ENCODE results near the gene STPG2.

The STPG2 gene

GRCh38 chr4:98092833-98093439, 50.3 kb downstream of the STPG2 start:
- DNase-seq: no peak

DNA sequence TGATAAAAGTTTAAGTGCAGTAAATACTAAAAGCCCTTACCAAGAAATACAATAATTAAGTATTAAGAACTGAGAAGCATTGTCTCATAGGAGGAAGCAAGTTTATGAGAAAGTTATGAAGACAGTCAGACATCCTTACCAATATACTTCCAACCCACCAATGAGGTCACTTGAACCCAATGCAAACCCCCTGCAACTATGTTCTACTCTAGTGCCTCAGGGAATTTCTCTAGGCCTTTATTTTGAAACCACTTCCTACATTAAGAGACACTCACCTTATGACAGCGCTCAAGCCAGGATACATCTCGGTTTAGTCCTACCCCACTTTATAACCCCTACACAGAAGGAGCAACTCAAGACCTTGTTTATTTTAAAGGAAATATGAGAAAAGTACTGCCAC, 61.3 kb downstream of the STPG2 start:
- DNase-seq: no peak

- no peak for DNase-seq
Observed at GRCh38 chr4:98068495-98068894, 74.8 kb downstream of the STPG2 start.

DNA sequence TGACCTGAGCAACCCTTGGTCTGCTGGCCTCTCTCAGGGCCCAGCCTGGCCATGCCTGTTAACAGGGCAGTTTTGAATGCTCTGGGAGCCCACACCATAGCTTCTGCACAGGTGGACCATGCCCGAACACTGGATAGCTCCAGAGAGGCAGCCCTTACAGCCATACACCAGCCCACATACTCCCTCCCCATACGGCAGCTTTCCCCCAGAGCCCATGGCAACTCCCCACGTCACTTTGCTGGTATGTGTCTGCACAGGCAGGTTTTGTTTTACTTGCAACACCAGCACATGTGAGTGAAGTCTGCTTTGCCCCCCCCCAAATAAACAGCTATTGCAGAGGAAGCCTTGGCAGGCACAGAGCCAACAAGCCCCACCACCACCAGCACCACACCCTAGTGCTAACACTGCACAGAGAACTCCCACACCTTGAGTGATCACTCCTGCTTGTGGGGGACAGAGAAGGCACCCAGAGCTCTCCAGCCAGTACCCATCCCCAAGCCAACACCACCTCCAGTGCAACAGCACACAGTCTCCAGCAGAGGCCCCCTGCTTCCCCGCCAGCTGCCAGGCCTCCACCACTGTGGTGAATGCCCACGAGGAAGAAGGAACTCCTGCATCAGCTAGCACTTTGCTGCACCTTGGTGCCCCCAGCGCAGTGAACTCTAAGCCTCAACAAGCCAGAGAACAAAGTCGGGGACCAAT, 87.3 kb downstream of the STPG2 start:
- peak; percentile 52 for DNase-seq

- DNase-seq: peak; percentile 48
Observed at GRCh38 chr4:98046665-98047064, 96.6 kb downstream of the STPG2 start.

DNA sequence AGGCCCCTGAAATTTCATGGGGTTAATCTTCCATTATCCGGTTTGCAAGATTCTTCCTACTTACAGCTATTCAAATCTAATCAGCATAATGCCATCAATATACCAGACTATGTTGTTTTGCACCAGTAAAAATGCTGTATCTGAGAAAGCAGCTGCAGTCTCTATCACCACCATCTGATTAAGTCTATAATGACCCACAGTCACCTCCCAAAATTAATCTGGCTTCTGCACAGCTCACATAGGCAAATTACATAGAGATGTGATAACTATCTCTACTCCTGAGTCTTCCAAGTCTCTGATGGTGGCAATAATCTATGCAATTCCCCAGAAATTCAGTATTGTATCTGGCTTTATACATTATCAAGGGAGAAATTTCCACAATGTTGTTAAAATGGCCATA, 113.2 kb downstream of the STPG2 start:
- no peak for DNase-seq

DNA sequence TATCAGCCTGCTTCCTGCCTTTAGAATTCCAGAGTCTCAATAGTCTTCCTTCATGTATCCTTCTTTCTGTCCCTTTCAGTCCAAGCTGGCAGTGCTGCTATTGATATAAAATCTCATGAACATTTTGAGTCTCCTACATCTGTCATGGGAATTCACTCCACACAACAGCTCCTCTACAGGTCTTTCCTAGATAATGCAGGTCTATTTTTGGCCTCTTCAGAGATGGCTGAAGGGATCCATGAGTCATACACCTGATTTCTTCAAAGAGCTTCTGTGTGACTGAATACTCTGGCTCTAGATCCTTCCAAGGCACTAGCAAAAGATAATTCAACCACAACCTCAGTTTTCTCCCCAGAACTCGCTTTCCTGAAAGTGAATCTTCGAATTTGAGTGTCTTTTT, 115.4 kb downstream of the STPG2 start:
- peak; percentile 56 for DNase-seq

GRCh38 chr4:98026362-98026761, 116.9 kb downstream of the STPG2 start:
- DNase-seq: no peak

DNA sequence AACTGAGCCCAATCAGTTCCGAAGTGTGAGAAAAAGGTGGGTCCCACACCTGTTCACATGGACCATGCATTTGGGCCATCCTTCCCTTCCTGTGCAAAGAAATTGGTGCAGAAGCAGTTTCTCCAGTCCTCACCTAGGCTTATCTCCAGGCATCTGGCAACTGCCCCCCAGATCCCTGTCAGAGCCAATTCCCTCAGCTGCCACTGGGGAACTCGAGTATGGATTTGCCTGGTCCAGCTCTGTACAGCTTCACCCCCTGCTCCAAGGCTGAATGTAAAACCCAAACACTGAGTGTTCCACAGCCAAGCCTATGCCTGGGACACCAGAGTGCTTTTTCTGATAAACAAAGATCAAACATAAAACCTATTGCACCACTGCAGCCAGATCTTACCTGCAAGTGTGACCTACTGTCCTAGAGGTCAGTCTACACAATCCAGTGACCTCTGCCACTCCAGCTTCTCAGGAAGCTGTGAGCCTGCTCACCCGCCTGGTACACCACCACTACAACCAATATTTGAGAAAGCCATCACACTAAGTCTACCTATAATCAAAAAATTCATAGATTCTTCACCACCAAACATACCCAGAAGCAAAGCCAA, 136.4 kb downstream of the STPG2 start:
- no peak for DNase-seq

- no peak for DNase-seq
Observed at GRCh38 chr4:98006060-98006459, 137.2 kb downstream of the STPG2 start.

- DNase-seq: no peak
Observed at GRCh38 chr4:98000940-98001339, 142.3 kb downstream of the STPG2 start.

DNA sequence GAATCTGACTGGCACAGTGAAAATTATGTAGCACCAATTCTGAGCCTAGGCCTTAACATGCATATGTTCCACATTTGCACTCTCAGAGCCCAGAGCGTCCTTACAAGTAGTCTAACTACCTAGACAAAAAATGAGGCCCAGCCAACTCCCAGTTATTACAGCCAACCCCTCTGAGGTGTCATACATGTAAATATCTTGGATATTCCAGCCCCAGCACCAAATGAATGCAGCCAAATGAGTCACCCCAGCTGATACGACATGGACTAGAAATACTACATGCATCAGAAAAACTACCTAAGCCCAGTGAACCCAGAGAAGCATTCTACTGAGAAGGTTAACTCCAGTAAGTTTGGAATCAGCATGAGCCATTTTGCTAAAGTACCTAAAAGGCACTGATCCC, 145.1 kb downstream of the STPG2 start:
- no peak for DNase-seq

DNA sequence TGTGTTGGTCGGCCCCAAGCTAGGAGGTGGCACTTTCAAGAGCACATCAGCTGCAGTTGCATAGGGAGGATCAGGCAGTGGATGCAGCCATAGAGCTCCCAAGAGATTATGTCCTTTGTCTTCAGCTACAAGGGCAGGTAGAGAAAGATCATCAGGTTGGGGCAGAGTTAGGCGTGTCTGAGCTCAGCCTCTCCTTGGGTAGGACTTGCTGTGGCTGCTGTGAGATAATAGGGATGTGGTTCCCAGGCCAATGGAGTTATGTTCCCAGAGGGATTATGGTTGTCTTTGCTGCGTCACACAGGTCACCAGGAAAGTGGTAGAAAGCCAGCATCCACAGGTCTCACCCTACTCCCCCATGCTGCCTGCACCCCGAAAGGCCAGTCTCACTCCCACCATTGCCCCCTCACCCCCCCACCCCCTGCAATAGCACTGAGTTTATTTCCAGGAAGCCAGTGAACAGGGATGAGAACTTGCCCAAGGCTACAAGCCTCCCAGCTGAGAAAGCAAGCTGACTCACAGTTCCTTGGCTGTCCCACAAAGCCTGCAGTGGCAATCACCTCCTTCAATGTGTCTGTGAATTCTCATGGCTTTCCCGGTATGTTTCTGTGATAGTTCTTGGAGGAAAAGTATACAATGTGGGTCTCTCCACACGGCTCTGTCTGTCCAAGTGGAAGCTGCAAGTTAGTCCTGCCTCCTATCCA, 148.4 kb downstream of the STPG2 start:
- DNase-seq: no peak

DNA sequence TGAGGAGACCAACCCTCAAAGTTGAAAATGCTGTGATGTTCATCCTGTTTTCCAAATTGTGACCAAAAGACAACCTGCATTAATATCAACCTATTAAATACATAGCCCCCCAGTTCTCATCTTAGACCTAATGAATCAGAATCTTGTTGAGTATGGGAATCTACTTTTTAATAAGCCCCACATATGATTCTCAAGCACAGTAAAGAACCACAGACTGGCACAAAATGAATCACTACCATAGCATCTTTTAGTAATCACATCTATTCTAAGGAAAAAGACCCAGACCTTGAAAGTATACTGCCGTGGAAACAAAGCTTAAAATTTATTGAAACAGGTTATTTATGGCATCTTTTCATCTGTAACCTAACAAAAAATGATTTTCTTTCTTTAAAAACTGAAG, 152.9 kb downstream of the STPG2 start:
- DNase-seq: no peak

DNA sequence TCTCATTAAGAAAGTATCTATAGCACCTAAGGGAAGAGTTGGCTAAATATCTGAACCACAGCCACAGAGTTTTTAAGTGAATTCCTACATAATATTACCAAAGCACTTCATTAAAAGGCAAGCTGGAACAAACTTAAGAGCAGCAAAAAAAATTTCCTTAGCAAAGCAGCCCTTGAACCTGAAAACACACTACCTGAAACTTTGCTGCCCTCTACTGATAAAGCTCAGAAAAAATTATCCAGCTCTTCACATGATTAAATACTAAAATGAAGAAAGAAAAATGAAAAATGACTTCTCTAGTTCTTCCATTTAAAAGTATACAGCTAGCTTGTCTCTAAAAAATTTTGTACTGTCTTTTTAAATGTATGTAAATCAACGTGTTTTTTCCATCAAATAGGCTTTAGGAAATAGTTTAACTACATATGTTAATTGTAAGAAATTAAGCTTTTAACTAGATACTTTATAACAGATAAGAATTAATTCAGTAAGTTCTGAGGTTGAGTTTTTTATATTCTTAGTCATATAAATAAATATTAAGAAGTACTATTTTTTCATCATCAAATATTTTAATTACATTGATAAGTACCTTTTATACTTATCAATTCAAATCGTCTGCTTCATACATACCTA, 156.1 kb downstream of the STPG2 start:
- no peak for DNase-seq

- DNase-seq: no peak
Observed at GRCh38 chr4:97984545-97985131, 158.6 kb downstream of the STPG2 start.

GRCh38 chr4:97978791-97979488, 164.3 kb downstream of the STPG2 start:
- no peak for DNase-seq

- no peak for DNase-seq
Observed at GRCh38 chr4:97953171-97953941, 189.9 kb downstream of the STPG2 start.

GRCh38 chr4:97952763-97953162, 190.5 kb downstream of the STPG2 start:
- DNase-seq: no peak

DNA sequence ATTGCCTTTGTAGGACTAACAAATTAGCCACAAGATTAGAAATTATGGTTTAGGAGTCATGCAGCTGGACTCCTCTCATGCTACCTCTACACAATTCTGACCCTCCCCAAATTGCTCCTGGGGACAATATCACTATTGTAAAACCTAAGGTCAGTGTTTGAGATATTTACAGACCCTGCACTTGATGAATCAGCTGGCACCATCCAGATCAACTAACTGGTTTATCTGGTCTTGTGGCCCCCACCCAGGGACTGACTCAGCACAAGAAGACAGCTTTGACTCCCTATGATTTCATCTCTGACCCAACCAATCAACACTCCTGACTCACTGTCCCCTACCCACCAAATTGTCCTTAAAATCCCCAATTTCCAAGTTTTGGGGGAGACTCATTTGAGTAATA, 192.4 kb downstream of the STPG2 start:
- no peak for DNase-seq

DNA sequence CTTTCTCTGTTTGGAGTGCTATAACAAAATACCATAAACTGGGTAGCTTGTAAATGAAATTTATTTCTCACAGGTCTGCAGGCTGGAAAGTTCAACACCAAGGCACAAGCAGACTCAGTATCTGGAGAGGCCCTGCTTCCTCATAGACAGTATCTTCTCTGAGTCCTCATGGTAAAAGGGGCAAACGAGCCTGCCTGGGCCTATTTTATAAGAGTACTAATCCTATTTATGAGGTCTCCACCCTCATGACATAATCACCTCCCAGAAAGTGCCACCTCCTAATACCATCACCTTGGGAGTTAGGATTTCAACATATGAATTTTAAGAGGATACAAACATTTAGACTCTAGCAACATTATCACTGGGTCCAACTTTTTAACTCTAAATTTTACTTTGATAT, 200.3 kb downstream of the STPG2 start:
- no peak for DNase-seq

- no peak for DNase-seq
Observed at GRCh38 chr4:97942137-97942536, 201.1 kb downstream of the STPG2 start.
